HG02885 (cell line): ENCODE measurements around the gene YES1.

Experiments used
- ATAC-seq: cut with Tn5 transposase; IDR thresholded peaks from one replicate; pipeline ENCODE4 v1.9.1; 2021; ENCODE audit warnings: mild to moderate bottlenecking; ENCODE audit not compliant: unreplicated experiment, poor library complexity

The YES1 gene

GRCh38 chr18:811892-812375 is at the start of gene YES1:
TSS of gene YES1 (minus strand) at chr18:812242. CDS start at chr18:756827, 55,415 bp downstream.
- peak; percentile 36 for ATAC-seq

GRCh38 chr18:857986-858385 is 45.9 kb upstream of the YES1 start:
- ATAC-seq = no peak

GRCh38 chr18:853471-853870 is 41.4 kb upstream of the YES1 start:
- ATAC-seq = no peak

- no peak for ATAC-seq
These were observed 38.9 kb upstream of the YES1 start for GRCh38 chr18:850960-851359.

- ATAC-seq = no peak
These were observed 37.0 kb upstream of the YES1 start for GRCh38 chr18:849021-849420.

GRCh38 chr18:848062-848861 is 36.2 kb upstream of the YES1 start:
- no peak for ATAC-seq

GRCh38 chr18:845152-845819 is 33.2 kb upstream of the YES1 start:
- ATAC-seq = no peak

- no peak for ATAC-seq
These were observed 29.8 kb upstream of the YES1 start for GRCh38 chr18:841647-842370.

- ATAC-seq = no peak
These were observed 28.5 kb upstream of the YES1 start for GRCh38 chr18:840516-840915.

GRCh38 chr18:840023-840408 is 28.0 kb upstream of the YES1 start:
- ATAC-seq = no peak

GRCh38 chr18:839224-840022 is 27.4 kb upstream of the YES1 start:
- ATAC-seq = peak; percentile 99

- ATAC-seq = no peak
These were observed 25.9 kb upstream of the YES1 start for GRCh38 chr18:837922-838321.

- ATAC-seq = no peak
These were observed 22.2 kb upstream of the YES1 start for GRCh38 chr18:834082-834720.

GRCh38 chr18:833197-833596 is 21.2 kb upstream of the YES1 start:
- ATAC-seq = no peak

GRCh38 chr18:832085-832681 is 20.1 kb upstream of the YES1 start:
- ATAC-seq = no peak

GRCh38 chr18:830315-830901 is 18.4 kb upstream of the YES1 start:
- peak; percentile 83 for ATAC-seq

GRCh38 chr18:829432-829831 is 17.4 kb upstream of the YES1 start:
- no peak for ATAC-seq

GRCh38 chr18:827093-827677 is 15.1 kb upstream of the YES1 start:
- ATAC-seq = no peak
